HG03460 (cell line): ENCODE measurements around the gene CDCP1.

Experiments
- ATAC-seq: cut with Tn5 transposase; IDR thresholded peaks from one replicate; pipeline ENCODE4 v1.9.1; 2021; ENCODE audit not compliant: unreplicated experiment

Gene CDCP1

DNA sequence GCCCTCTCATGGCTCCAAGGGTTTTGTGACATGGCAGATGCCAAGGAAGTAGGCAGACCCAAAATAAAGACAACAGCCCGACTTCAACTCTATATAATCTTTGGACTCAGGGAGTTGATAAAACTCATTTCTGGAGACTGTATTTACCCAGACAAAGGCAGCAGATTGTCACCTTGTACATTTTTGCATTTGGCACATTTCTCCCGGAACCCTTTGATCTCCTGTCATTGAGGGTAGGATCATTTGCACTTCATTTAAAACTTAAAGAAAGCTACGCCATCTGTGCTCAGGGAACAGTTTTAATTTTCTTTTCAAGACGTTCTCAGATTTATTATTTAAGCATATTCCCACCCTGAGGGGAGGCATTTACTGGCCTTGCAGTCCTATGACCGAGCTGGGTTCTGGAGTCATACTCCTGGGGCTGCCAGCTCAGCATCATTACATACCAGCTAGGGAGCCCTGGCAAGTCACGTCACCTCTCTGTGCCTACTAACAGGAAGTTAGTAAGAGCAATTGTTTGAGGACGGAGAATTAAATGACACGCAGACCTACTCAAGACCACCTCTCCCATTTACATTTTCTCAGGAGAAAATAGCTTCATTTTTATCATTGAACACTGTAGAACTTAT, 5.9 kb downstream of the CDCP1 start:
- no peak for ATAC-seq

DNA sequence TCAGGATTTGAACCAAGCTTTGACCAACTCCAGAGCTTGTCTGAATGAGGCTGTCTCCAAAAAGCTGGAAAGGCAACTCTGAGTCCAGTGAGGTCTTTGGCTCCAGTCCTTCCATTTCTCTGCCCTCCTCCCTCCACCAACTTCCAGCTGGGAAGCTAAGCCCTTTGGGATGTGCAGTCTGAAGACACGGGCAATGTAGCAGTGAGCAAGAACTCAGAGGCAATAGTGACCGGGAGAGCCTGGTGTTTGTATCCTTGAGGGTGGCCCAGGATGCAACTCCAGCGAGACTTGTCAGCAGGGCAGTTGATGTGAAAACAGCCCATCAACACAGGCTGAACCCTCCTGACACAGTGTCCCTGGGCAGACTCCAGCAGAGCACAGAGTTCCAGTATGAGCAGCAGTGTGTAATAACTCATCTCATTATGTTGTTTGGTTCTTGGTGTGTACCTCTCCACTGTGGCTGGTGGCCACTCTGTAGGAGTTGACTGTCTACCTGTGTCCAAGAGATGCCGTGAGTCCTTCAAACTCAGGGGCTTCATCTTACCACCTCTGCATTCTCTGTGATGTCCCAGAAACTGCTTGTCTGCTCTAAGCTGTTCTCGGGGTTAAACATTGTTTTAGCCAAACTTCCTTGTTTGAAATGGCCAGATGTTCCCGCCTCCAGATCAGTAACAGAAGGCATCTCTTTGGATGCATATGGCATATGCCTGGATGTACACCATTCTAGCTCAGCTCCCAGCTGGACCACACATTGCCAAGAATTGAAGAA, 6.6 kb downstream of the CDCP1 start:
- no peak for ATAC-seq

DNA sequence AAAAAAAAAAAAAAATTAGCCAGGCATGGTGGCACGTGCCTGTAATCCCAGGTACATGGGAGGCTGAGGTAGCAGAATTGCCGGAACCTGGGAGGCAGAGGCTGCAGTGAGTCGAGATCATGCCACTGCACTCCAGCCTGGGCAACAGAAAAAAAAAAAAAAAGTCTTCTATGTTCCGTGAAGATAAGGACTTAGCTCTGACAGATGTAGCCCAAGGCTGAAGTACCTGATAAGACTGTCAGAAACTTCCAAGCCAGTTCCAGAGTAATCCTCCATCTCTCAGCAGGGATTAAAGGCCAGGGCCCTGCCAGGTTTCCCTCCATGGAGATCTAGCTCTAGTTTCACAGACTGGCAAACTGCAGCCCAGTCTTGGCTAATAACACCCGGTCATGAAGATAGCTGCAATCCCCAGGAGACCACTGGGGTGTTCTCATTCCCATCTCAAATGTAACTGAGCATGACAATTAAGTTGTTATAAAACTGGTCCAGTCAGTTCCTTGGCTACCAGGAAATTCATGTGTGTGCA, 8.5 kb downstream of the CDCP1 start:
- no peak for ATAC-seq

DNA sequence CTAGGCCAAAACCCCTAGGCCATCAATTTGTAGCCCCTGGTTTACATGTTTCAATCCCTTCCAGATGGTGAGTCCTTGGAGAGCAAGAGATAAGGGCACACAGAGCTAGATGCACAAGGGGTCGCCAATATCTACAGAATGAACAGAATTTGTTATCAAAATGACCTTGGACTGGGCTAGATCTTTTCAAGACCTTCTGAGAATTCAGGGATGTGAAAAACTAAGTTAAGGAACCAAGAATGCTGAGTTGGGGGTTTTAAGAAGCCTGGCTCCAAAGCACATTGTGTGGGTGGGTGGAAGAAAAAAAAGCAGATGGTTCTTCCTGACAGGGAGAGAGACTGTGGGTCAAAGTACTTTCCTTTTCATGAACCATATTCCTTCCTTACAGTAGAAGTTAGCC, 10.2 kb downstream of the CDCP1 start:
- no peak for ATAC-seq

- ATAC-seq = no peak
These were observed 11.2 kb downstream of the CDCP1 start for GRCh38 chr3:45134758-45135521.

DNA sequence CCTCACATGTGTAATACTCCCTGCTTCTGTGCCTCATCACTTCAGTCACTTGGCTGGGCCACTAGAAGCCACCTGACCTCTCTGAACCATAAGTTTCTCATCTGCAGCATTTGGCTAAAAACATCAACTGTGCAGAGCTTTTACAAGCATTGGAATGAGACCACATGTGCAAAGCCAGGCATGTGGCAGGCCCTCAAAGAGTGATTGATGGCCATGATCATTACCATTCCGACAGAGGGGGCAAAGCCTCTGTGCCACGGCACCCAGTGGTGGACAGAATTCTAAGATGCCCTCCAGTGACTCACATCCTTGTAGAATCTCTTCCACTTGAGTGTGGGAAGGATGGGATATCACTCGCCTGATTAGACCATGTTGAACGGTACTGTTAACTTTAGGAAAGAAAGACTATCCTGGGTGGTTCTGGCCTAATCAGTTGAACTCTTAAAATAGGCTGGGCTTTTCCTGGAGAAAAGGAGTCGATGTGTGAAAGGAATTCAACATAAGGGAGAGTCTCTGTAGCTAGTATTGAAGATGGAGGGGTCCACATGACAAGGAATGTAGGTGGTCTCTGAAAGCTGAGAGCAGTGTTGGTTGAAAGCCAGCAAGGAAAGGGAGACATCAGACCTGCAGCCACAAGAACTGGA, 13.5 kb downstream of the CDCP1 start:
- ATAC-seq = no peak

GRCh38 chr3:45131201-45131600, 15.0 kb downstream of the CDCP1 start:
- ATAC-seq = no peak

DNA sequence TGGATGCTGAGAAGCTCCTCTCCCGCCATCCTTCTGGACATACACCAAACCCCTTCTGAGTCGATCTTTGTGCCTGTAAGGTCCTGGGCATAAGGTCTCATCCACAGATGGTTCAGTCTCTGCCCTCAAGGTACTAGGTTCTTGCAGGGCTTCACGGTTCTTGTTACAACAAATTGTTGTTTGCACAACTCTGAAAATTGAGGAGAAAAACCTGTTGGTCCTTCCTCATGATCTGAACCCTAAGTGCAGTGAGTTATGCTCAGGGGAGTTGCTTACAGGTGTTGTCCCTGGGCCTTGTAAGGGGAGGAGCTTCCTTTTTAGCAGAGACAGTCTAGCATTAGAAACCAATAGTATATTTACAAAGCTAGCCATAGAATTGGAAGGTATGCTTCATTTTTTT, 15.7 kb downstream of the CDCP1 start:
- ATAC-seq = no peak

GRCh38 chr3:45128950-45129349, 17.2 kb downstream of the CDCP1 start:
- ATAC-seq = no peak

- ATAC-seq = no peak
These were observed 18.9 kb downstream of the CDCP1 start for GRCh38 chr3:45127130-45127822.

DNA sequence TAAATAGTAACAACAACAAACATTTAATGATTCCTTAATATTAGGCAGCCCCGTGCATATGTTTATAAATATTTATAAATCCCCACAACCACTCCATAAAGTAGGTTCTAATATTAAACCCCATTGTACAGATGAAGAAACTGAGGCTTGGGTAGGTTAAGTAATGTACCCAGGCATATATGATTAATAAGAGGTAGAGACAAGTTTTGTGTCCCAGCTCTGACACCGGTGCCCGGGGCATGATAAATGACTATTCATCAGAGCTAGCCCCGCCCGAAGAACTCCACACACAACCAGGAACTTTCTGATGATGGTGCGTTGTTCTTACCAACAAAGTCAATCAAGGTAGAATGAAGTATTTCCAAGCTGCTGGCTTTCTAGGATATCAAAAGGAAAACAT, 19.4 kb downstream of the CDCP1 start:
- no peak for ATAC-seq

GRCh38 chr3:45125550-45126026, 20.6 kb downstream of the CDCP1 start:
- no peak for ATAC-seq

- no peak for ATAC-seq
These were observed 21.2 kb downstream of the CDCP1 start for GRCh38 chr3:45124956-45125355.

GRCh38 chr3:45124352-45124751, 21.8 kb downstream of the CDCP1 start:
- ATAC-seq = no peak

DNA sequence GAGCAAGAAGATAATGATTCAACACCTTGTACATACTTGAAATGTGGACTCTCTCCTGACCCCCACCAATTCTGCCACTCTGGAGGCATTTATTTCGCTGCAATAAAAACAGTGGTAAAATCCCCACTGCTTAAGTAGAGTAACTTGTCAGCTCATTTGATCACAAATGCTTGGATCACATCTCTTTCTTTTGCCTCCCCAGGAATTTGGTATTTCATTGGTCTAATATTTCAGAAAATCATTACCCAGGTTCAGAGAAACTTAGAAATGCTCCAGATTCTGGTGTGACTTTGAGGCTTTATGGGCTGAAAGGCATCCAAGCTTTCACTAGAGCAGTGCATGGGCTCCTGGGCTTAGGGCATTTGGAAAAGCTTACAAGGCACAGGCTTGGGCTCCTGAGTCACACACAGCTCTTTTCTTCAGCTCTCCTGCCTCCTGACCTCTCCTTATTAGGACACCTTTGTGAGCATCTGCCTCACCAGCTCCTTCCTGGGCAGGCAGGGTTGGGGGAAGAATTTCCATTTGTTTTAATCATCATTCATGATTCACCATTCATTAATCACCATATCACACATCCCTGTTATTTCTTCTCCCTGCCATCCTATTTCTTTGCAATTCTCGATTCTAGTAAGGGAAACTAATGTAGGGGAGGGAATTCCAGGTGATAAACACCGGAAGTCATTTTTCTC, 22.5 kb downstream of the CDCP1 start:
- ATAC-seq = no peak

- ATAC-seq = peak; percentile 83
These were observed 23.1 kb downstream of the CDCP1 start for GRCh38 chr3:45123030-45123429.

DNA sequence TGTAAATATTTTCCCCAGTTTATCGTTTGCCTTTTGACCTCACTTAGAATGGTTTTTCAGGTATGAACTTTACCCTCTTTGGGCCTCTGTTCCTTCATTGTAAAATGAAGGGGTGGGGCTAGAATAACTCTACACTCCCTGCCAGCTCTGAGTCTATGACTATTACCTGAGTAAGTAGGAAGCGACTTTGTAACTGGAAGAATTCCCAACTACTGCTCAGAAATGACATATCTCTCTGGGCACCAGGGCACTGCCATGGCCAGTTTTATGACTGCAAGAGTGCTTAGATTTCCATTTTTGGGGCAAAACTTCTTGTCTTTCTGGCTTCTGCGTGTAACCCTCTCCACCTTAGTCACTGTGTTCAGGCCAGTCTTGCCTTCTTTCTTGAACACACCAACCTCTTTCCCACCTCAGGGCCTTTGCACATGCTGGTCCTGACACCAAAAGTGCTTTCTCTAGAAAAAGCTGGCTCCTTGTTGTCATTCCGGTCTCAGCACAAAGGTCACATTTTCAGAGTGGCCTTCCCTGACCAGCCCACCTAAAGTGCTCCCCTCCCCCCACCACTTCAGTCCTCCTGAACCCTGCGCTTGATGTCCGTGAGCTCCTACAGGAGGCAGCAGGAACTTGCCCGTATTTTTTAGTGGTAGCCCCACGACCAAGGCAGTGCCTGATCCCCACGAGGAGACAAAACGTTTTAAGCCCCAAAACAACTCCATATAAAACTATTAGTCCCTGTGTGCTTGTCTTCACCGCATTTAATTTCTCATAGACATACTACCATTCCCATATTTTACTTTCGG, 25.6 kb downstream of the CDCP1 start:
- ATAC-seq = no peak

DNA sequence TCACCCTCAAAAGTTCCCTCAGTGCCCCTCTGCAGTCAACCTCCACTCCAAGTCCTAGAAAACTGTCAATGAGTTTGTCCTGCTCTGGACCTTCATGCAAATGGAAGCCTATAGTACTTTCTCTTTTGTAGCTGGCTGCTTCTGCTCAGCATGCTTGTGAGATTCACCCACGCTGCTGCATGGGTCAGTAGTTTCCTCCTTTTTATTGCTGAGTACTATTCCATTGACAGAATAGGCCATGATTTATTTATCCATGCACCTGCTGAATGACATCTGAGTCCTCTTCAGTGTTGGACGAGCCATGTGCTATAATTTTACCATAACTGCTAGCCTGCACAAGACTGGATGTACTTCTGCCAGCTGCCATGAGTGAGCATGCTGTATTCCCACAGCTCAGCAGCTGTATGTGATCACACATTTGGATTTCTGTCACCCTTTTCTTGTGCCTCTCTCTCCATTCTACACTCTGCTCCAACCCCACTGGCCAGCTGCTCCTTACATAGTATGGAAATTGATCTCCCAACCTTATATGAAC, 26.3 kb downstream of the CDCP1 start:
- ATAC-seq = no peak

DNA sequence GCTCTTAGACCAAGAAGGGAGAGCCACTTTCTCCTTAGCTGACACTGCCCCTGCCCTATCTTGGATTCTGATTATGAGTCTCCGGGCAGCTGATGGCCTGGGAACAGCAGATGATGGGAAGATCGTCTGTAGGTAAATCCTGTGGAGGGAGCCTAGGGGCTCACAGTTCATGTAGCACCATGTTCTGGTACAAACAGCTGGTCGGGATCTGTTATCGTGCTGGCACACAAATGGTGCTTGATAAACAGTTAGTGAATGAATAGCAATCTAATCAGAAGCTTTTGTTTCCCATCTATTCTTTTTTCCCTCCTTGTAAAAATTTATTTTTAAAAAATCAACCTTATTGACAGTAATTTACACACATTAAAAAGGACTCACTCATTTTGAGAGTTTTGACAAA, 26.8 kb downstream of the CDCP1 start:
- ATAC-seq = no peak
